GM10266 (cell line): ENCODE data around the gene C2CD4D.
"Not testable (repeated sequence)": the region's sequence is repeated elsewhere in the genome, so short reads cannot be mapped to it uniquely, and the experiment has no call there.

Experiments used
- DNase-seq: peaks from one replicate; pipeline ENCODE4 v3.0.0; 2012; ENCODE audit errors: extremely low spot score
- TF ChIP-seq, protein P1 (sequence below): IDR thresholded peaks from 2 replicates; pipeline ENCODE4 v1.5.1; 2012; ENCODE audit warnings: mild to moderate bottlenecking, low read depth; ENCODE audit not compliant: control insufficient read depth, insufficient read depth; ENCODE audit errors: missing control alignments

C2CD4D gene

DNA sequence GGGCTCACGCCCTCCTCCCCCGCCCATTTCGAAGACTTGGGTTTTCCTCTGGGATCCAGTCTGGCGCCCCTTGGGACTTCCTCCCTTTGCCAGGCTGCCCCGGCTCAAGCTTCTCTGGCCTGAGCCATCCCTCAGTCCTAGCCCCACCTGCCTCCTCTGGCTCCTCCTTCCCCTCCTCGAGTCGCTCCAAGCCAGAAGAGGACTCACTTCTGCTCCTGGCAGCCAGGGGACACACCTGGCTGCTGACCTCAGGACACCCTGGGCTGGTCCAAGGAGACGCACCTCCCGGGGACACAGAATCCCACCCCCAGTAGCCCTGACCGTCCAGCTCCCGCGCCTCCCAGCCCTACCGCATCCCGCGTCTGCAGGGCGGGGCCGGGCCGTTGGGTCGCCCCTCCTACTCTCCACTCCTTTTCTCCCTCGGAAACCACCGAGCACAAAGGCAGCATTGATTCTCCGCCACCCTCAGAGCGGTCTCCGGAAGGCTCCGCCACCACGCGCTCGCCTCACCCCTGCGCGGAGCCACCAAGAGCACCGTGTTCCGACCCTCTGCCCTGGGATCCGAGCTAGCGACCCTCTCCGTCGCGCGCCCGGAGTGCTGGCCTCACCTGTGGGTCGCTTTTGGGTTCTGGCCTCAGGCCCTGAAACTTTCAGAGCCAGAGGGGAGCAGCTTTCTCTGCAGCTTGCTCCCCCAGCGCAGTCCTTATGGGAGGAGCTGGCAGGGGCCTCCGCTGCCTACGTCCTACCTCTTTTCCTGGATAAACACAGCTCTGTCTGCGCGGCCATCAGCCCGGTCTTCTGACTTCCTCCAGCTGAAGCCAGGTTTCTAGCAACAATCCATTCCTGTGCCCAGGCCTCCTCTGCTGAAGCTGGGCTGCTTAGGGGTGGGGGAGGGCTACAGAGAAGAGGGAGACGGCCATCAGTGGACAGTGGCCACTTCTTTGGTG lies at the start of gene C2CD4D:
TSS of gene C2CD4D (minus strand) at position 364 of the 947 bp plus-strand sequence. CDS start 831 bp downstream, outside the sequence.
- TF ChIP-seq, protein P1, sequence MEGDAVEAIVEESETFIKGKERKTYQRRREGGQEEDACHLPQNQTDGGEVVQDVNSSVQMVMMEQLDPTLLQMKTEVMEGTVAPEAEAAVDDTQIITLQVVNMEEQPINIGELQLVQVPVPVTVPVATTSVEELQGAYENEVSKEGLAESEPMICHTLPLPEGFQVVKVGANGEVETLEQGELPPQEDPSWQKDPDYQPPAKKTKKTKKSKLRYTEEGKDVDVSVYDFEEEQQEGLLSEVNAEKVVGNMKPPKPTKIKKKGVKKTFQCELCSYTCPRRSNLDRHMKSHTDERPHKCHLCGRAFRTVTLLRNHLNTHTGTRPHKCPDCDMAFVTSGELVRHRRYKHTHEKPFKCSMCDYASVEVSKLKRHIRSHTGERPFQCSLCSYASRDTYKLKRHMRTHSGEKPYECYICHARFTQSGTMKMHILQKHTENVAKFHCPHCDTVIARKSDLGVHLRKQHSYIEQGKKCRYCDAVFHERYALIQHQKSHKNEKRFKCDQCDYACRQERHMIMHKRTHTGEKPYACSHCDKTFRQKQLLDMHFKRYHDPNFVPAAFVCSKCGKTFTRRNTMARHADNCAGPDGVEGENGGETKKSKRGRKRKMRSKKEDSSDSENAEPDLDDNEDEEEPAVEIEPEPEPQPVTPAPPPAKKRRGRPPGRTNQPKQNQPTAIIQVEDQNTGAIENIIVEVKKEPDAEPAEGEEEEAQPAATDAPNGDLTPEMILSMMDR, result no peak
- peak; percentile 79 for DNase-seq

DNA sequence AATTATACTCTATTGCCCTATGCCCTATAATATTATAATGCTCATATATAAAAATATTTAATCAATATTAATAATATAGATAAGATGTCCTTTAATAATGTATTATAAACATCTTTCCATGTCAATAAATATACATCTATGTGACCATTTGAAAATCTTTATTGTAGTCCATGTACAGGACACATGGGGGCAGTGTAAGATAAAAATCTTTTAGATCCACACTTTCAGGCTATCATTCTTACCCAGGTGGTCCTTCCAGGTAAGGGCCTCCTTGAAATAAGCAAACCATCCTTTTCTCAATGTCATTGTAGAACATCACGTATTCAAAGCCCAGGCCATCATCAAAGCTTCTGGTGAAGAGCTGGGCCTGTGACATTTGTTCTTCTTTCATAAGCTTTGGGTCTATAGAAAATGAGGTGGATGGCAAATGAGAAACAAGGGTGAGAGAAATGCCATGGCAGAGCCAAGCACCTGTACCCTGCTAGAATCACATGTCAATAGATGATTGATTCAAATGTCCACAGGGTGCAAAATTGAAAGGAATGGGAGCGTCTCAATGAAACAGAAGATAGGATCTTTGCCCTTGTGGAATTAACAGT lies 49.5 kb upstream of the C2CD4D start:
- DNase-seq, result no peak

DNA sequence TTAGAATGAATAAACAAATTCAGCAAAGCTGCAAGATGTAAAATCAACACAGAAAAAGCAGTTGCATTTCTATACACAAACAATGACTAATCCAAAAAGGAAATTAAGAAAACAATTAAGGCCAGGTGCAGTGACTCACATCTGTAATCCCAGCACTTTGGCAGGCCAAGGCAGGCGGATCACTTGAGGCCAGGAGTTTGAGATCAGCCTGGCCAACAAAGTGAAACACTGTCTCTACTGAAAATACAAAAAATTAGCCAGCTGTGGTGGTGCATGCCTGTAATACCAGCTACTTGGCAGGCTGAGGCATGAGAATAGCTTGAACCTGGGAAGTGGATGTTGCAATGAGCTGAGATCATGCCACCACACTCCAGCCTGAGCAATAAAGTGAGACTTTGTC lies 47.4 kb upstream of the C2CD4D start:
- no peak for DNase-seq
- TF ChIP-seq, protein P1, result no peak

More for the DNA sequence above, 49.5 kb upstream of the C2CD4D start:
- TF ChIP-seq, protein P1, result peak; percentile 40

DNA sequence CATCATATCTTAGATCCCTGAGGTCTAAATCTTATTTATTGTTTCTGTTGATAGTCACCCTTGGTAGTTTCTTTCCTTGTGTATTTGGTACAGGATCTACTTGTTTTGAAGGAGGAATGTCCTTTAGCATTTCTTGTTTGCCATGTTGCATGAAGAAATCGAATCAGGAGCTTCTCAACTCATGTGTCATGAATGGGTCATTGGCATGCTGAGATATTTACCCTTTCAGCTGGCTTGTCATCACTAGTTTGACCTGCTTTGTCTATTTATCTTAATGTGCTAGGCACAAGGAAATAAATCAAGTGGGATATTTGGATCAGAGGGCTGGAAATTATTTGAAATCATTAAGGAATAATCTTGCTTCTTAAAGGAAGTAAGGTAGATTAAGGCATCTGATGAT lies 45.9 kb upstream of the C2CD4D start:
- no peak for DNase-seq
- TF ChIP-seq, protein P1, result no peak

DNA sequence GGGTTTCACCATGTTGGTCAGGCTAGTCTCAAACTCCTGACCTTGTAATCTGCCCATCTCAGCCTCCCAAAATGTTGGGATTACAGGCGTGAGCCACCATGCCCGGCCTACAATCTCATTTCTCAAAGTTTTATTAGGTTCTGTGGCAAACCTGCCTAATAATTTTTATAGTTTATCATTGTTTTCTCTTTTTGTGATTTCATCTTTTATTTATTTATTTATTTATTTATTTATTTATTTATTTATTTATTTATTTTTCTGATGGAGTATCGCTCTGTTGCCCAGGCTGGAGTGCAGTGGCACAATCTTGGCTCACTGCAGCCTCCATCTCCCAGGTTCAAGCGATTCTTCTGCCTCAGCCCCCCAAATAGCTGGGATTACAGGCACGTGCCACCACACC lies 45.3 kb upstream of the C2CD4D start:
- DNase-seq, result not testable (repeated sequence)

DNA sequence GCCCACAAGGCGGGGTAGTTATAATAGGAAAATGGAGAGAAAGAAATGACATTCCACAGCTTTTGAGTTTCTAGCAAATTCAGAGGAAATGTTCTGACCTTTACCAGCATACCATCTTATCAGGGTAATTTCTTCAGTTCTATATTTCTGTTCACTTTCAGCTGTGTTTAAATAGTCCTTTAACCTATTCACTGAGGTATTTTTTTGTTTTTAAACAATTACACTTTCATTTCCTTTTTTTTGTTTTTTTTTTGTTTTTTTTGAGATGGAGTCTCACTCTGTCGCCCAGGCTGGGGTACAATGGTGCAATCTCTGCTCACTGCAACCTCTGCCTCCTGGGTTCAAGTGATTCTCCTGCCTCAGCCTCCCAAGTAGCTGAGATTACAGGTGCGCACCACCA lies 44.8 kb upstream of the C2CD4D start:
- not testable (repeated sequence) for DNase-seq

DNA sequence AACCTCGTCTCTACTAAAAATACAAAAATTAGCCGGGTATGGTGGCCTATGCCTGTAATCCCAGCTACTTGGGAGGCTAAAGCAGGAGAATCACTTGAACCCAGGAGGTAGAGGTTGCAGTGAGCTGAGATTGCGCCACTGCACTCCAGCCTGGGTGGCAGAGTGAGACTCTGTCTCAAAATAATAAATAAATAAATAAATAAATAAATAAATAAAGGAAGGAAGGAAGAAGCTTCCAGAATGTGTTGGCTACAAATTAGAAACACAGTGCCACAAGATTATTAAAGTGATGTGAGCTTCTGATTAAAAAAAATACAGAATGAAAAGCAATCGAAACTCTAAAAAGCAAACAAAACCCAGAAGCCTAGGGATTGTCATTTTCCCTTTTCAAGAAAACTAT lies 44.3 kb upstream of the C2CD4D start:
- not testable (repeated sequence) for DNase-seq

DNA sequence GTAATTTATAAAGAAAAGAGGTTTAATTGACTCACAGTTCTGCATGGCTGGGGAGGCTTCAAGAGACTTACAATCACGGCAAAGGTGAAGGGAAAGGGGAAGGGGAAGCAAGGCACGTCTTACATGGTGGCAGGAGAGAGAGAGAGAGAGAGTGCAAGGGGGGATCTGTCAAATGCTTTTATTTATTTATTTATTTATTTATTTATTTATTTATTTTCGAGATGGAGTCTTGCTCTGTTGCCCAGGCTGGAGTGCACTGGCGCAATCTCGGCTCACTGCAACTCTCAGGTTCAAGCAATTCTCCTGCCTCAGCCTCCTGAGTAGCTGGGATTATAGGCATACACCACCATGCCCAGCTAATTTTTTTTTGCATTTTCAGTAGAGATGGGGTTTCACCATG lies 43.3 kb upstream of the C2CD4D start:
- not testable (repeated sequence) for DNase-seq

DNA sequence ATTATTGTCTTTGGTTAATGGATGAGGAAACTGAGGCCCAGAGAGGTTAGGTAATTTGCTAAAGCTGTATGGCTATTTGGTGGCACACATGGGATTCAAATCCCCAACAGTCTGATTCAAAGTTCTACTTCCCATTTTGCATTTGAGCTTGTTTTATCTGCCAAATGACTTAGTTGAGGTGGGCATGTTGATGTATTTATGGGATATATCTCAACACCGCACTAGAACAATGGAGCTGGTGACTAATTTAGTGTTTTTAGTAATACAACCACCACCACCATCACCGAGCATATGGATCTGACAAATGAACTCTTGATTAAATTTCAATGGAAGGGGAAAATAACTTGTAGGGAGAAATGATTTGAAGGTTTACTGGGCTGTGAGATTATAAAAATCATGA lies 42.8 kb upstream of the C2CD4D start:
- no peak for DNase-seq
- TF ChIP-seq, protein P1, result no peak
